Left cardiac atrium (tissue), 4 donors: Measurements from ENCODE around the gene NSMF. TPM values are rescaled to one million over a fixed set of nuclear protein-coding genes. Genes with fewer than 3 reads are reported as not detected.
"Not testable (repeated sequence)": the region's sequence is repeated elsewhere in the genome, so short reads cannot be mapped to it uniquely, and the experiment has no call there.

Experiments used
- ATAC-seq, 2 donors: fragments of 200-7000 bp; cut with Tn5 transposase; one replicate each; pipeline ENCODE4 v1.9.1; 2020; ENCODE audit warnings: mild to moderate bottlenecking in 2 of 2, moderate library complexity in 2 of 2
- DNase-seq: peaks from one replicate; pipeline ENCODE4 v3.0.0-alpha.2; 2020
- intact Hi-C, 2 donors: fragments of 100-400 bp; cut with DNase I; formaldehyde crosslinking; loops; one replicate each; pipeline versions ENCODE4 v1.14.1 to v1.15.1; 2022 to 2023
- total RNA-seq, 2 donors: library from RNA; stranded (reverse); fragmentation: NEBNext Ultra II Directional; extraction: Animal tissue kit (Norgen Biotek cat#: 25700); gene quantifications; one replicate each; pipeline ENCODE4 v1.2.1, GENCODE V29; 2021
- donor health status: DM: no; HTN: yes; CAD: no.
- donor health status: DM: no; HTN: yes; CAD: no; lungs with severe emphysema.
- donor health status: DM: yes; HTN: yes; CAD: no.
- donor health status: Dilated cardiomyopathy.

Gene NSMF
- total RNA-seq, 2 donors from 2014 or later = 20.5 to 25.1 TPM

DNA sequence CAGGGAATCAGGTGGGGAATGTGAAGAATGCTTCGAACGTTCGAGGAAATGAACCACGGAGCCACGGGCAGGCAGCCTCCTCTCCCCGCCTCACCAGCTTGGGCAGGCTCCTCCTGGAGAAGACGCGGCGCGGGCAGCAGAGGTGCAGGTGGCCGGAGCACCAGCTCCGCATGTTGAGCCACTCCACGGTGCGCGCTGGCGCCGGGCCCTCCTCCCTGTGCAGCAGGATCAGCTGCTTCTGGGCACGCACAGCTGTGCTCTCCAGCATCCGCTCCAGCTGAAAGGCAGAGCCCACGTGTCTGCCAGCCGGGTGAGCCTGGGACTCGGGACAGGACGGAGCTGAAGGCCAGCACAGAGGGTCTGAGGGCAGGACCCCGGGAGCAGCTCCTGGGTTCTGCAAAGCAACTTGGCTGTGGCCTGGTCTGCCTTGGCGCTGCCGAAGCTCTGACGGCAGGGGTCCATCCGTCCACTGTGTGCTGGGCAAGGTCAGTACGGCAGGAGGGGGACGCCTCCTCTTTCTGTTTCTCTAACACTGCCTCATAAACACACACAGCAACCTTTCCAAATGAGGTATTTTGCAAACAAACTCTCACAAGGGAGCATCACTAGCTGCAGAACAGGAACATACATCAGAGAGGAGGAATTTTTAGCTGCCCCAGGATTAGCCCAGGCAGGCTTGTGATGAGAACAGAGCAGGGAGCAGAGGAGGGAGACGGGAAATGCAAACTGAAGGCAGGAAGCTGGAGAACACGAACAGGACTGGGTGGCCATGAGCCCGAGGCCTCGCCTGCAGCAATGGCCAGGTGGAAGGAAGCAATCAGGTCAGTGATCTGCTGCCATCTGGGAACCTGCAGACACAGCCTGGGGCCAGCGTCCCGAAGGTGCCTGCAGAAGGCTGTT is 20.1 kb upstream of the NSMF start:
- ATAC-seq (no peak), DNase-seq (no peak)
- intact Hi-C loops = no loop called here

DNA sequence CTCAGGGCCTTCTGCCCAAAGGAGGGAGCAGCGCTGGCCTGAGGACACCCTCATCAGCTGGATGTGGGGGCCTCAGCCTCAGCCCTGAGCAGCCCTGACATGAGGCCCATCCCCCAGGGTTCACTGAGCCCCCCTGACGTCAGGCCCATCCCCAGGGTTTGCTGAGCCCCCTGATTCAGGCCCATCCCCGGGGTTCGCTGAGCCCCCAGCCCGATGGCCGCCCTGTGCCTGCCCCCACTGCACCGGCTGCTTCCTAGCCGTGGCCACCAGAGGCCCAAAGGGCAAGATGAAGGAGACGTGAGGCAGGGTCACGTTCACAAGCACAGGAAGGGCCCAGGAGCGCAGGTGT is 19.5 kb upstream of the NSMF start:
- intact Hi-C loops = no loop called here
- ATAC-seq (no peak), DNase-seq (no peak)

DNA sequence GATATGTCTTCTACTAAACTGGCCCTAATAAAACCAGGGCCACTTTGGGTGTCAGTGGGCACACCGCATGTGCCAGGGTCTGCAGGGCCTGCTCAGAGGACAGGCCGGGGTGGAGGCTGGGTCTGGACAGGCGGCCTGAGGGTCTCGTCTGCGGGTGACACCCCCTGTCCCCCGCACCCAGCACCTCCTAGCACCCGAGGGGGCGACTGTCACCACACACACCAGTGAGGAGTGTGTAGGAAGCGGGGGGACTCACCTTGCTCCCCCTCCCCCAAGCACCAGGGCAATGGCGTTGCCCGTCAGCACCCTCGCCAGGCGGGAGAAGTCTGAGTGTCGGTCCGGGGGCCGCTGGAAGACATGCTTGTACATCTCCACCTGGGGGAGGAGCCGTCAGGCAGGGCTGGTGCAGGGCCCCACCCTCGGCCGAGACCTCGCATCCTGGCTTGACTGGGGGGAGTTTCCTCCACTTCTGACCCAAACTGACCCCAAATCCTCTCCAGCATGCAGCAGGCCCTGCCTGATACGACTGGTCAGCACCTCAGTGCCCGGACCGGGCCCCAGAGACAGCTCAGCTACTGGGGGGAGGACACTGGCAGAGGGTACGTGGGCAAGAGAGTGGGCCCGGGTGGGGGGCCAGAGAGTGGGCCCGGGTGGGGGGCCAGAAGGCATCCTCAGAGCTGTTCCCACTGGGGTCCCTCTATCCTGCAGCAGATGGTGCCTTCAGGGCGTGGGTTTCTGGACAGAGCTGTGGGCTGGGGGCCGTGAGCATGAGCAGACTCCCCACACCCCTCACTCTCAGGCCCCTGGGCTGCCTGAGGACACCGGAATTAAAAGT is 18.9 kb upstream of the NSMF start:
- ATAC-seq = no peak
- intact Hi-C loops = no loop called here
- peak; percentile 15 for DNase-seq

DNA sequence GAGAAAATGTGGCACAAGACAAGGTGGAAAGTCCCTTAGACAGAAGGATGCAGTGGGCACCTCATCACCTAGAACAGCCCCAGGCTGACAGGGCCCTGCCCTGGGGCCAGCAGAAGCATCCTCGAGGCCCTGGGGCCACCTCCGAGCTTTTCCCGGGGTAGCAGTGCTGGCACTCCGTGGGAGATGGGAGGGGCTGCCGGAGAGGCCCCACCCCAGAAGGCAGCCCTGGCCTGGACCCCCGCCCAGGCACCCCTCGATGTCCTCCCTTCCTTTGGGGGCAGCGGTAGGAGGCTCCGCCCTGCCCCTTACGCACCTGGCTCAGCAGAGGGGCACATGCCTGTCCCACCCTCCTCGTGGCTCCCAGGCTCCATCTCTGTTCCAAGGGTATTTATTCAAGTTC is 17.7 kb upstream of the NSMF start:
- intact Hi-C loops = no loop called here
- ATAC-seq (no peak), DNase-seq (peak; percentile 12)

DNA sequence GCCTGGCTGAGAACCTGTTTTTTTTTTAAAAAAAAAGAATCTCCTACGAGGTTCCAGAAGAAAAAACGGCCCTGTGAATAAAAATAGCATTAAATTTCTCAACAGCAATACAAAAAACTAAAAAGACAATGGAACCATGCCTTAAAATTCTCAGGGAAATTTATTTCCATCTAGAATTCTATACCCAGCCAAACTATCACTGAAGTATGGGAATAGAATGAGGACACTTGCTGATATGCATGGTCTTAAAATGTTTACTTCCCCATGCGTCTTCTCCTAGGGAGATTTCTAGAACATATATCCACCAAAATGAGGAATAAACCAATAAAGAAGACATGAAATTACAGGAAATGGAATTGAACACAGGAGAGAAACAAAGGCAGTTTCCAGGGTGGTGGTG is 16.5 kb upstream of the NSMF start:
- intact Hi-C loops = no loop called here
- DNase-seq (no peak), ATAC-seq (no peak)

DNA sequence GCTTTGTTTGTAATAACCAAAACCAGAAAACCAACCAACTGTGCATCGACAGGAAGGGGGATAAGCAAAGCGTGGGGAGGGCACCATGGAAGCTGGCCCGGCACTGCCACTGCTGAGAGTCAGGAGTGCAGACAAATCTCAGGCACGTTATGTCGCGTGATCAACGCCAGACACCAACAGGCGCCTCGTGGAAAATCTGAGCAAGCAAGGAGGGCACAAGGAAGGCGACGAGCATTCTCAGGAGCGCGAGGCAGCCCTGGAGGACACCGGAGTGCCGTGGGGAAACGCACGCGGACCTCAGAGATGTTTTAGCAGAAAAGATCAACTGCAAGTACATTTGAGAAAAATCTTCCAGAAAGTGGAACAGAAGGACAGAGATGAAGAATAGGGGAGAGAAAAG is 15.1 kb upstream of the NSMF start:
- intact Hi-C loops = no loop called here
- DNase-seq = peak; percentile 13
- ATAC-seq = no peak

DNA sequence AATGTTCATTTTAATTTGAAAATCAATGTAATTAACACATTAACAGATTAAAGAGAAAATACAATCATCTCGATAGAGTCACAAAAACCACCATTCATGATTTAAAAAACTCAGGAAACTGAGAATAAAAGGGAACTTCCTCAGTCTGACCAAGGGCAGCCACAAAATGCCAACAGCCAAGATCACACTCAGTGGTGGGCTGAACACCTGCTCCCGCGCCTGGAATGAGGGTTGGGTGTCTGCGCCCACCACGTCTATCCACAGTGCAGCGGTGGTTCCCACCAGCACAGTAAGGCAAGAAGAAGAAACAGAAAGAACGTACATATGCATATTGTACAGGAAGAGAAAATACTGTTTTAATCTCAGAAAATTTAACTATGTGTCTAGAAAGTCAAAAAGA is 11.7 kb upstream of the NSMF start:
- intact Hi-C loops = no loop called here
- no peak for ATAC-seq
- peak; percentile 2 for DNase-seq

DNA sequence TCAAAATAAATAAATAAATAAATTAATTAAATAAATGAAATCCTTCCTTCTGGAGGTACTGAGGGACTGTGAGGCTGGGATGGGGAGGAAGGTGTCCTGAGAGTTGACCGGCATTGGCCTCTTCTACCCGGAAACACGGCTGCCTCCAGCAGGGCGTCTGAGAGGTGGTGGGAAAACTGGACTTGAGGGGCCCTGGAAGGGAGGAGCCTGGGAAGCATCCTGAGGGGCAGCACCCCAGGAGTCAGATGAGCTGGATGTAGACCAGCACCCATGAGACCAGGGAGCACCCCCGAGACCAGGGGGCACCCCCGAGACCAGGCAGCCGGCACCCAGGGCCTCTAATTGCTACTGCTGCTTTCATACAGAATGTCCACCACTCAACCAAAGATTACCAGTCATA is 8.8 kb upstream of the NSMF start:
- ATAC-seq (no peak), DNase-seq (peak; percentile 2)
- intact Hi-C loops = no loop called here

DNA sequence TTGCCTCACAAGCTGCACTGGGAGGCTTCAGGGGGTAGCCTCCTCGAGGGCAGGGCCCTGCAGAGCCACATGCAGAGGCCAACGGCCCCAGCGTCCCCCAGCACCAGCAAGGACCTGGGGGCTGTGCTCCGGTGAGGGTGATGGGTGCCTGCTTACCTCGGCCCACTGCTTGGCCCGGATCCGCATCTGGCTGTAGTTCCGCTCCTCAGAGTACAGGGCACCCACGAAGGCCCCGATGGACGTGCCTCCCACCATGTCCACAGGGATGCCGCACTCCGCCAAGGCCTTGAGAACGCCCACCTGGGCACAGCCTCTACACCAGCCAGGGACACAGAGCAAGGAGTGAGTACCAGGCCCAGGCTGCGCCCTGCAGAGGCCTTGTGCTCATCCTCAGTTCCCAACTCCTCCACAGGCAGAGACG is 8.0 kb upstream of the NSMF start:
- intact Hi-C loops = no loop called here
- no peak for ATAC-seq
- peak; percentile 17 for DNase-seq

DNA sequence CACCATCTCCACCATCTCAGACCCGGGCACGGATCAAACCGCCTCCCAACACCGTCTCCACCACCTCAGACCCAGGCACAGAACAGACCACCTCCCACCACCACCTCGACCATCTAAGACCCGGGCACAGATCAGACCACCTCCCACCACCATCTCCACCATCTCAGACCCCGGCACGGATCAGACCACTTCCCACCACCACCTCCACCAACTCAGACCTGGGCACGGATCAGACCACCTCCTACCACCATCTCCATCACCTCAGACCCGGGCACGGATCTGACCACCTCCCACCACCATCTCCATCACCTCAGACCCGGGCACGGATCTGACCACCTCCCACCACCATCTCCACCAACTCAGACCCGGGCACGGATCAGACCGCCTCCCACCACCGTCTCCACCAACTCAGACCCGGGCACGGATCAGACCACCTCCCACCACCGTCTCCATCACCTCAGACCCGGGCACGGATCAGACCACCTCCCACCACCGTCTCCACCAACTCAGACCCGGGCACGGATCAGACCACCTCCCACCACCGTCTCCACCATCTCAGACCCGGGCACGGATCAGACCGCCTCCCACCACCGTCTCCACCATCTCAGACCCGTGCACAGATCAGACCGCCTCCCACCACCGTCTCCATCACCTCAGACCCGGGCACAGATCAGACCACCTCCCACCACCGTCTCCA is 7.4 kb upstream of the NSMF start:
- peak; percentile 5 for DNase-seq
- ATAC-seq, intact Hi-C loops: not testable (repeated sequence)

DNA sequence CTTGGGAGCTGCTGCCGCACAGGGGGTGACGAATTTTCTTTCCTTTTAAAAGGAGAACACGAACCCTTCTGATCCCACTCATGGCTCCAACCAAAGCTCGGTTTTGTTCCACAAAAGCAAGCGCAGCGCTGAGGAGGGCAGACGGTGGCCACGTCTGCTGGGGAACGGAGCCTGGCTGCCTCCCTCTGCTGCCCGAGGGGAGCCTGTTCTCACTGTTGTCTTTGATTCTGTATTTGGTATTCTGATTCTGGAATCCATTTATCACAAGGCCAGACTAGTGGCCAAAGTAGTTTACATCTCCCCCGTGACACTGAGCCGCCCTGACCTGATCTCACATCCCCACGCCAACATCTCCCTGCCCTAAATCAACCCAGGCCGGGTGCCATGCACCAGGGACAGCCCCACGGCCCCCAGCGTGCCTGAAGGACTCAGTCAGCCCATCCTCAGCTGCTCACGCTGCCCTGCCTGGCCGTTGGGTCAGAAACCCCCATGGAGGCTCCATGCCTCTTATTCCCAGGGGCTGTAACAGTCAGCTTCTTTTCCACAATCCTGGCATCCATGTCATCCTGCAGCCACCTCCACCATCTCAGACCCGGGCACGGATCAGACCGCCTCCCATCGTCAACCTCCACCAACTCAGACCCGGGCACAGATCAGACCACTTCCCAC is 6.7 kb upstream of the NSMF start:
- peak; percentile 12 for DNase-seq
- no peak for ATAC-seq
- intact Hi-C loops = no loop called here

DNA sequence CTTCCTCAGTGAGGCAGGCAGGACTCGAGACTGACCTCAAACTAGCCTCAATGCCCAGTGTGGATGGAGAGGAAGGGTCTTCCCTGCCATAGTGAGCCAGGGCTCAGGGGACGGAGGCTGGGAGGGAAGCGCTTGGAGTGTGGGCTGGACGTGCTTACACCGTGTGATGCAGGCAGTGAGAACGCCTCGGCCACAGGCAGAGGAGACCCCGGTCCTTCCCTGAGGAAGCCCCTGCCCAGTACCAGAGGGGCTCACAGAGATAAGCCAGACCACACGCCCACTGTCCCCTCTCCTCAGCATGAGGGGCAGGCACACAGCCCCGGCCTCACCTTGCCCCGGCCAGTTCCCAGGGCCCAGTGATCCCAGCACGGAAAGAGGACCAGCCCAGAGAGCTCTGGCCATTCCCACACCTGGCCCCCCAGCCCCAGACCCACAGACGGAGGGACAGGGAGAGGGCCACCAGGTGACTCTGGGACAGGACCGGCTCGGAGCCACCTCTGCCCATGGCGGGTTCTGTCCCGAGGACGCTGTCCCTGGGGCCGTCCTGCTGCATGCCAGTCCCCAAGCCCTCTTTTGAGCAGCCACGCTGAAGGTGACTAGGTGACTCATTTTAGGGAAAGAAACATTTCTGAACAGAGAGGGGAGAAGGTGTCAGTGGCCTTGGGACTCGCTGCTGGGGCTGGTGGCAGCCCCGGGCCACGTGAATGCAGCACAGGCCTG is 6.0 kb upstream of the NSMF start:
- ATAC-seq = no peak
- peak; percentile 18 for DNase-seq
- intact Hi-C loops = no loop called here

DNA sequence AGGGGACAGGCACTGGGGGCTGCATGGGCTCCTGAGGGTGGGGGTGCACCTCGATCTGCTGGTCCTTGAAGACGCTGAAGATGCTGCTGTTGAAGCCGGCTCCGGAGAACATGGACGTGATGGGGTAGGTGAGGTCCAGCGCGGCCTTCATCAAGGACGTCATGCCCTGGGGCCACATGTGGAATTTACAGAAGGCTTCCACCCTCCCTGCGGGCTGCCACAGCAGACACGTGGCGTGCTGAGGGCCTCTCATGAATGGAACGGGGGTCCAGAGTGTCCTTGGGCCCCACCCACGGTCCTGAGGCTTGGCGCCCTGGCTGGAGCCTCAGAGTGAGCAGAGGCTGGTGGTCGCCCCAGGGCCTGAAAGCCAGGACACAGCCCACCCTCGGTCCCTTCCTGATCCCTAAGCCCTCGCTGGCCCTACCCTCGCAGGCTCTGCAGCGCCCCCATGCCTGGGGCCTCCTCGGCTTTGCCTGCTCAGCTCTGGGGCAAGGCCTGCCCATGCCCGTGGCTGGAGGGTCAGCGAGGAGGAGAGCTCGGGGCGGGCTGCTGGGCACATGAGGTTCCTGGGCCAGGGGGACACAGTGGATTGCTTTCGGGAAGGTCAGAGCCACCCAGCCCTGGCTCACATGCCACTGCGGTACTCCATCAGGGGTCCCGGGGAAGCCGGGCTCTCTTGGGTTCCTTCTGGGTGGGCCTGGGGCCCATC is 5.3 kb upstream of the NSMF start:
- peak; percentile 20 for DNase-seq
- no peak for ATAC-seq
- intact Hi-C loops = no loop called here

DNA sequence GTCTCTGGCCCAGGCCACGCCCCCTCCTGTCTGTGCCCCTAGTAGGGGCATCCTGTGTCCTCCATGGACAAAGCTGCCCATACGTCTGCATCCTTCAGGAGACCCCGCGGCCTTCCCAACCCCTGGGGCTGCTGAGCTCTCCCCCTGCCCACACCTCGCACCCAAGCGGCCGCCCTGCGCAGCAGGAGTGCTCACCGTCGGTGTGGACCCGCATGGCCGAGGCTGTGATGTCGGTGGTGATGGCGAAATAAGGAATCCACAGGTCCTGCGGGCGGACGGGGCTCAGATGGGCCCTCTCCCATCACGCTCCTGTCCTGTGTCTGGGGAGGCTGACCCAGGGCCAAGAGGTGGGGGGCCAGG is 4.8 kb upstream of the NSMF start:
- ATAC-seq = no peak
- intact Hi-C loops = no loop called here

DNA sequence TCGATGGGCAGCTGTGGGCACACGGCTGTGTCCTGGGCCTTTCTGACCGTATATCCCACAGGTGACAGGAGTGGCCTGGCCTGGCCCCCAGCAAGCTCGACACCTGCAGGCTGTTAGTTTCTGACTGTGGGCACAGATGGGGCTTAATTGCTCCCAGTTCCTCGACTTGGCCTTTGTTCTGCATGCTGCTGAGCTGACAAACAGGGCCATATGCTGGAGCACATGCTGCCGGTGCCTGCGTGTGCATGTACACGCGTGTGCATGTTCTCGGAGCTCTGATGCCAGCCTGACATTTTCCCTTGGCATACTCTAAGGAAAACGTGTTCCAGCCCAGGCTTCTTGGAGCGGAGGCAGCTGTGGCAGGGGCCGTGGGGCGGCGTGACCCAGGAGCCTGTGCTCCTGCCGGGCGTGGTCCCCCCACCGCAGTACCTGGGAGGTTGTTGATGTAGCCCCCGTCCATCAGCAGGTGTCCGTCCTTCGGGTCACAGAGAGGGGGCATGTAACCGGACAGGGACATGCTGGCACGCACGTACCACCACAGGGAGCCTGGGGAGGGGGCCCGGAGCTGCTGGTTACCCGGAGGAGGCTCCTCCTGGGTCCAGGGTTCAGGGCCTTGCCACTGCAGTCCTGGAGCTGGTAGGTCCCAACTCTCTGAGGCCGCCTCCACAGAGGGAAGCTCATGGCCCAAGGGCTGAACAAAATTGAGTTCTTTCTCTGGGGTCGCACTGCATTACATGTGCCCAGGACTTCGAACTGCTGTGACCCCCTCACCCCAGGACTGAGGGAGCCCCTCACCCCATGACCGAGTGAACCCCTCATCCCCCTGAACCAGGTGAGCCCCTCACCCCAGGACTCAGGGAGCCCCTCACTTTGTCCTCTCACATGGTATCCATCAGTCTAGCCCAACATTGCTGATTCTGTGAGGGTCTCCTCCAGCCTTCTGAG is 4.1 kb upstream of the NSMF start:
- ATAC-seq = no peak
- intact Hi-C loops = no loop called here
- peak; percentile 17 for DNase-seq

More for the DNA sequence above, 4.8 kb upstream of the NSMF start:
- peak; percentile 19 for DNase-seq

DNA sequence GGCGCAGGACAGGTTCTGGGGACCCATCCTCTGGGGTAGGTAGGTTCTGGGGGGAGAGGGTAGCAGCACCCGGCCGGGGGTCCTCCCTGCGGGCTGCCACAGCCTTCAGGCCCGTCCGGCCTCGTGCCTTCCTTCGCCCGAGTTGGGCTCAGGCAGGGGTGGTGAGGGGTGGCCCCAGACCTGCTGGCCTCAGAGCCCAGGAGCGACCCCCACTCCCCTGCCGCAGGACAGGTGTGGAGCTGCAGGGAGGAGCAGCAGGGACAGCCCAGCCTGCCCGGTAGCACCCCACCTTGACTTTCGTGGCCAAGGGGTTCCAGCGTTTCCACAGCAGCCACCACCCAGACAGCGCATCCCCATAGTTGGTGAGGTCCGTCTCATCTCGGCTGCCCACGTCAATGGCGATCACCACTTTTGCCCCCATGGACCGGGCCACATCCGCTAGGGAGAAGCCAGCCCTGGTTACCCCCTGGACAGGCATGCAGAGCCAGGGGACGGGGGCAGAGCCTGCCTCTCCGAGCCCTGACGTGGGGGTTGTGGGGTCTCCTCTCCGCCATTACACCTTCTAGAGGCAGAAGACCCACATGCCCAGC is 3.4 kb upstream of the NSMF start:
- no peak for ATAC-seq
- intact Hi-C loops = no loop called here
- peak; percentile 19 for DNase-seq
